Small intestine (tissue), 7 donors: ENCODE measurements around the gene PTS. TPM values are rescaled to one million over a fixed set of nuclear protein-coding genes. Genes with fewer than 3 reads are reported as not detected.

ENCODE experiments used
- DNase-seq, 2 donors: peaks; one replicate each; pipeline versions ENCODE4 v3.0.0 to v3.0.0-alpha.2; 2013
- FAIRE-seq: peaks from 2 replicates; lab custom pipeline; 2012; peaks lifted over from hg19 to GRCh38; lab: Jason Lieb, UNC
- H3K27ac ChIP-seq, 3 donors: one replicate each; pipeline ENCODE4 v1.5.1; 2013; ENCODE audit warnings: low read length in 2 of 3, mild to moderate bottlenecking in 2 of 3, control low read depth in 1 of 3, inconsistent platforms in 1 of 3, low read depth in 1 of 3, moderate library complexity in 1 of 3
- H3K27me3 ChIP-seq, 3 donors: one replicate each; pipeline ENCODE4 v1.6.1; 2013; ENCODE audit warnings: low read length in 3 of 3, inconsistent platforms in 1 of 3; ENCODE audit not compliant: control insufficient read depth in 3 of 3, insufficient read depth in 3 of 3
- H3K36me3 ChIP-seq, 3 donors: one replicate each; pipeline ENCODE4 v1.6.1; 2013; ENCODE audit warnings: low read length in 3 of 3, inconsistent platforms in 1 of 3, low read depth in 1 of 3, mild to moderate bottlenecking in 1 of 3, moderate library complexity in 1 of 3; ENCODE audit not compliant: control insufficient read depth in 3 of 3, insufficient read depth in 2 of 3
- H3K4me1 ChIP-seq, 3 donors: one replicate each; pipeline ENCODE4 v1.6.1; 2013; ENCODE audit warnings: low read length in 2 of 3, inconsistent platforms in 1 of 3, low read depth in 1 of 3, mild to moderate bottlenecking in 1 of 3, moderate library complexity in 1 of 3; ENCODE audit not compliant: control insufficient read depth in 3 of 3, insufficient read depth in 2 of 3
- H3K4me3 ChIP-seq, 3 donors: one replicate each; pipeline ENCODE4 v1.5.1; 2013; ENCODE audit warnings: low read length in 3 of 3, control low read depth in 1 of 3, inconsistent platforms in 1 of 3, low read depth in 1 of 3, mild to moderate bottlenecking in 1 of 3, moderate library complexity in 1 of 3
- H3K9me3 ChIP-seq, 2 donors: one replicate each; pipeline ENCODE4 v1.6.1; 2013; ENCODE audit warnings: low read depth in 1 of 2, low read length in 1 of 2; ENCODE audit not compliant: control insufficient read depth in 2 of 2, insufficient read depth in 1 of 2
- WGBS, 3 donors: extraction: QIAGEN DNeasy Blood & Tissue Kit; methylation state at CpG; one replicate each; pipeline ENCODE4 v1.1.7; 2013; 5-methylcytosine and 5-hydroxymethylcytosine counted together
- polyA plus RNA-seq, 4 donors: library from polyadenylated mRNA; stranded (reverse) in 3 of 4; unstranded in 1 of 4; fragments of 200-250 nt in 3 of 4; fragments of 120-200 nt in 1 of 4; gene quantifications; one replicate each; pipeline versions ENCODE4 v1.2.1 to v1.2.3, GENCODE V29; 2013
- donor health status: healthy with polysubstance abuse.
- donor health status: control.
- donor health status: control.
- donor health status: Bipolar disorder and iron deficiency.
- donor health status: healthy.

Gene PTS
- polyA plus RNA-seq, 4 donors = 25.5 to 57.3 (median 38.9) TPM

DNA sequence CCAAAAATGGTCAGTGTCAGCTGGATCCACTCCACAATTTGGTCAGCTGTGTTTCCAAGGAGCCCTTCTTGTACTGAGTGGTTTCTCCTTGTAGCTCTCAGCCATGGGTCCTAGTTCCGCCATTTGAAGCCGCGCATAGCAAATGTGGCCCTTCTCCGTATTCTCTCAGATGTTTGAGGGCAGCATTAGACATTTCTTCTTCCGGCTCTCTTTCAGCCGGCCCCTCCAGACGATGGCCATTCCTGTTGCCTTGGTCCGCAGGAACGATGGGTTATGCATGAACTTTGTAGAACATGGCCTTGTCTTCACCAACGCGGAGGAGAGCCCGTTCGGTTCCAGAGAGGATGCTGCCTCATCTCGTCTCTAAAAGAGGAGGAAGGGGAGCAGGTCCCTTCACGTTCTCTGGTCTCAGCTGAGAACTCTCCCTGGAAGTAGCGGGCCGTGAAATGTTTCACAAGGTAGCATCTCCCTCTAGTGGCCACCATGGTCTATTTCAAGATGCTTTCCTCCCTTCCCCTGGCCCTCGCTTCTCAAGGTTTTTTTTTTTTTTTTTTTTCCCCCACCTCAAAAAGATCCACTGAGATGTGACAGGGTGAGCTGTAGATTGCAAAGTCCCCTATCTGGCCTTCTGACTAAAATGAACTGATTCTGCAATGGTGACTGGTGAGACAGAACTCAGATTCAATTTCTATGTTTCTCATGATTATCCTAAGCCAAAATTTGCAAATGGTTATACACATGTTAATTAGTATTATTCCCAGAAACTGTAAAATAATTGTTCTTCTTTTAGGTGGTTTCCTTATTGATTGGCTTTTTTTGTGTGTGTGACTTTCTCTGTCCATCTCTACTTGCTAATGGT is 54.3 kb downstream of the PTS start:
- Histone ChIP-seq H3K9me3 (no peaks in the 10 kb centered on the region), H3K4me1 (no peaks in the 10 kb centered on the region), H3K27me3 (no peaks in the 10 kb centered on the region), H3K4me3 (peak overlapping the region in 2 of 3 donors; percentile 31 to 41), H3K27ac (no peak overlapping the region), H3K36me3 (peaks cover 0 to 3% (median 0%) of the 10 kb centered on the region in 3 donors)
- FAIRE-seq = no peak
- WGBS, 3 donors = 1 to 4% (median 3%) methylated on average over 18 of the region's 18 CpGs
- peak; percentile 77 to 86 for DNase-seq

DNA sequence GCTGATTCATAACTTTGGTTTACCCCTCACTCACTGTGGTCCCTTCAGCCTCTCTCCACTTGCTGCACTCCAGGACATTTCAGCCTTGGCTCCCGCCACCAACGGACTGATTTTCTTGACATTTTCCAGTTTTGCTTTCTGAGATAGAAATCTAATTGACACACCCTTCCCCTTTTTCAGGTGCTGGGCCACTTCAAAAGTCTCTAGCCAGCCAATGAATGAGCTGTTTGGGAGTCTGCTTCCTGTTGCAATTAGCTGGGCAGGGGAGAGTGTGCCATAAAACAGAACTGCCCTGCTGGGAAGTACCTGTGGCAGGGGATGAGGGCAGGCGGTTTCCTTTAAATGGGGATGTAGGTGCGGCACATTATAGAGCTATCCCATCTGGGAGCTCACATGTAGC is 55.5 kb downstream of the PTS start:
- FAIRE-seq (no peak), DNase-seq (peak in 1 of 2 donors; percentile 22)
- Histone ChIP-seq H3K9me3 (no peaks in the 10 kb centered on the region), H3K36me3 (peaks cover 0 to 3% (median 0%) of the 10 kb centered on the region in 3 donors), H3K4me3 (no peak overlapping the region), H3K4me1 (no peaks in the 10 kb centered on the region), H3K27ac (no peak overlapping the region), H3K27me3 (no peaks in the 10 kb centered on the region)
- 13 to 53% (median 30%) methylated on average over 4 of the region's 4 CpGs for WGBS, 3 donors

Other genes starting within 250 kb of the PTS start
- gene DLAT, start 201.0 kb upstream of the PTS start, polyA plus RNA-seq = 10 to 100 TPM; 24.0 to 28.4 (median 24.5) TPM
- 1 to 10 TPM in 2 of 4 donors, under 1 TPM in 1, not detected in 1; 0.67 to 1.2 (median 1.1) TPM for gene PIH1D2, start 152.4 kb upstream of the PTS start, polyA plus RNA-seq
- gene NKAPD1, start 152.1 kb upstream of the PTS start, polyA plus RNA-seq = 10 to 100 TPM in 2 of 4 donors, 1 to 10 TPM in 2; 8.3 to 26.4 (median 12.7) TPM
- gene TIMM8B, start 139.7 kb upstream of the PTS start, polyA plus RNA-seq = 100 to 1,000 TPM in 1 of 4 donors, 10 to 100 TPM in 3; 53.3 to 154 (median 94.4) TPM
- 100 to 1,000 TPM; 145 to 421 (median 229) TPM for gene SDHD, start 139.6 kb upstream of the PTS start, polyA plus RNA-seq
- 10 to 100 TPM; 18.6 to 74.0 (median 46.1) TPM for gene IL18, start 62.3 kb upstream of the PTS start, polyA plus RNA-seq
- 1 to 10 TPM in 1 of 4 donors, under 1 TPM in 1, not detected in 2; 0.13 to 1.6 TPM for gene TEX12, start 59.1 kb upstream of the PTS start, polyA plus RNA-seq
- gene BCO2, start 50.9 kb upstream of the PTS start, polyA plus RNA-seq = 10 to 100 TPM in 1 of 4 donors, 1 to 10 TPM in 3; 1.1 to 11.6 (median 7.6) TPM
- gene PLET1, start 34.4 kb downstream of the PTS start, polyA plus RNA-seq = under 1 TPM in 1 of 4 donors, not detected in 3; 0.06 TPM